ENCODE results near the gene GLO1.

DNA sequence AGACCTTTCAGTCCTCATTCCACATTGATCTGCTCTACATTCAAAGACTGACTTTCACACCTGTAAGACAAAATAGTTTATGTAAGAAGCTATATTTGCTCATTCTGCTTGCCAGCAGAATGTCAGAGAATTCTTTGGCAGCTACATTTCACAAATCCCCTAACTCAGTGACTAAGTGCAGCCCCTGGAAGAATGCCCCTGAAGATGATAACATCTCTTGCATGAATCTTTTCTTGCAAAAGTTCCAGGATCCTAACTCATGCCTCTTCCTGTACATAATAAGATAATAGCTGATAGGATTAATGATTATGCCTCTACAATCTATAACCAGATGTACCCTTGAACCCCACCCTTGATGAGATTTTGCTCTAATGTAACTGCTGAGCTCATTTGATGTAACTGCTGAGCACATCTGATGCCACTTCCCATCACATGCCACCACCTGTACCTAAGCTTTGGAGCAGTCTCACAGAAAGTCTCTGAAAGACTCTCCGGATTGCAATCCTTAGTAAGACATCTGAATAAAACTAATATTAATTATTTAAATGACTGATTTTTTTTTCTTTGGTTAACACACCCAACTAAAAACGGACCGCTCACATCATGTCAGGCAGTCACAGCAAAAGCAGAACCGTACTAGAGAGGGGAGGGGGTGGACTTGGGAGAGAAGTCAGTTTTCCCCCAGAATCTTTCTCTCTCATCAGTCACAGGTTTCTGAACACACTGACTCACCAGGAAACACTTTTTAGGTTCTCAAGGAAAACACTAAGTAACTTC is 11.5 kb upstream of the GLO1 start:
- TF ChIP-seq, protein P1, sequence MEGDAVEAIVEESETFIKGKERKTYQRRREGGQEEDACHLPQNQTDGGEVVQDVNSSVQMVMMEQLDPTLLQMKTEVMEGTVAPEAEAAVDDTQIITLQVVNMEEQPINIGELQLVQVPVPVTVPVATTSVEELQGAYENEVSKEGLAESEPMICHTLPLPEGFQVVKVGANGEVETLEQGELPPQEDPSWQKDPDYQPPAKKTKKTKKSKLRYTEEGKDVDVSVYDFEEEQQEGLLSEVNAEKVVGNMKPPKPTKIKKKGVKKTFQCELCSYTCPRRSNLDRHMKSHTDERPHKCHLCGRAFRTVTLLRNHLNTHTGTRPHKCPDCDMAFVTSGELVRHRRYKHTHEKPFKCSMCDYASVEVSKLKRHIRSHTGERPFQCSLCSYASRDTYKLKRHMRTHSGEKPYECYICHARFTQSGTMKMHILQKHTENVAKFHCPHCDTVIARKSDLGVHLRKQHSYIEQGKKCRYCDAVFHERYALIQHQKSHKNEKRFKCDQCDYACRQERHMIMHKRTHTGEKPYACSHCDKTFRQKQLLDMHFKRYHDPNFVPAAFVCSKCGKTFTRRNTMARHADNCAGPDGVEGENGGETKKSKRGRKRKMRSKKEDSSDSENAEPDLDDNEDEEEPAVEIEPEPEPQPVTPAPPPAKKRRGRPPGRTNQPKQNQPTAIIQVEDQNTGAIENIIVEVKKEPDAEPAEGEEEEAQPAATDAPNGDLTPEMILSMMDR (IDR thresholded peaks at IDR 0.05), result no peak
- no peak for TF ChIP-seq POLR2AphosphoS5 (IDR thresholded peaks at IDR 0.05)

Data from stomach (tissue), 4 donors.